Adrenal gland (tissue), 5 donors: Measurements from ENCODE around the gene STK40.

Source experiments
- POLR2A ChIP-seq, 2 donors: fragments of 450-650 bp; IDR thresholded peaks; one replicate each; pipeline ENCODE4 v1.6.1; 2017; ENCODE audit warnings: antibody characterized with exemption in 2 of 2, mild to moderate bottlenecking in 2 of 2, moderate library complexity in 1 of 2
- TF ChIP-seq, protein P1 (sequence below), 6 experiments: fragments of 450-650 bp in 4 of 6; fragments of 200-600 bp in 2 of 6; sonication (generic) in 1 of 6; IDR thresholded peaks; 1 replicate in 5 of 6; 2 replicates in 1 of 6; pipeline versions ENCODE4 v1.5.1 to v1.8.0; 2016 to 2021; ENCODE audit warnings: antibody characterized with exemption in 6 of 6, mild to moderate bottlenecking in 2 of 6, moderate library complexity in 1 of 6
- donor health status: DM: no; HTN: no; CAD: no.

DNA sequence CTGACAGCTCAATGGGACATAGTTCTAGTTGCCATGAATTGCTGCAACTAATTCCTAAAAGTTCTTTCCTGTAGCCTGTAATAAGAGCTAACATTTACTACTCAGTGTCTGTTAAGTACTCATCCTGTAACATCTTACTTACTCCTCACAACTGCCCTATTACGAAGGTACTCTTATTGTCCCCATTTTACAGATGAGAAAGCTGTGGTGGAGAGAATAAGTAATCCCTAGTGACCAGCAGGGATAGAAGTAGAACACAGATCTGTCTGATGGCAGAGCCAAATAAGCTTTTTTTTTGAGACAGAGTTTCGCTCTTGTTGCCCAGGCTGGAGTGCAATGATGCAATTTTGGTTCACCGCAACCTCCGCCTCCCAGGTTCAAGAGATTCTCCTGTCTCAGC lies 3.1 kb downstream of the STK40 start:
- TF ChIP-seq, protein P1, sequence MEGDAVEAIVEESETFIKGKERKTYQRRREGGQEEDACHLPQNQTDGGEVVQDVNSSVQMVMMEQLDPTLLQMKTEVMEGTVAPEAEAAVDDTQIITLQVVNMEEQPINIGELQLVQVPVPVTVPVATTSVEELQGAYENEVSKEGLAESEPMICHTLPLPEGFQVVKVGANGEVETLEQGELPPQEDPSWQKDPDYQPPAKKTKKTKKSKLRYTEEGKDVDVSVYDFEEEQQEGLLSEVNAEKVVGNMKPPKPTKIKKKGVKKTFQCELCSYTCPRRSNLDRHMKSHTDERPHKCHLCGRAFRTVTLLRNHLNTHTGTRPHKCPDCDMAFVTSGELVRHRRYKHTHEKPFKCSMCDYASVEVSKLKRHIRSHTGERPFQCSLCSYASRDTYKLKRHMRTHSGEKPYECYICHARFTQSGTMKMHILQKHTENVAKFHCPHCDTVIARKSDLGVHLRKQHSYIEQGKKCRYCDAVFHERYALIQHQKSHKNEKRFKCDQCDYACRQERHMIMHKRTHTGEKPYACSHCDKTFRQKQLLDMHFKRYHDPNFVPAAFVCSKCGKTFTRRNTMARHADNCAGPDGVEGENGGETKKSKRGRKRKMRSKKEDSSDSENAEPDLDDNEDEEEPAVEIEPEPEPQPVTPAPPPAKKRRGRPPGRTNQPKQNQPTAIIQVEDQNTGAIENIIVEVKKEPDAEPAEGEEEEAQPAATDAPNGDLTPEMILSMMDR (IDR thresholded peaks at IDR 0.05) = no peak
- TF ChIP-seq POLR2A (IDR thresholded peaks at IDR 0.05) = no peak
